NCI-H146 treated with DMSO at 0.1 percent for 48 hours (cell line): Measurements from ENCODE around the gene RNF39.

Experiments
- DNase-seq: peaks from one replicate; lab custom pipeline; 2025; ENCODE audit not compliant: unreplicated experiment; lab: John Stamatoyannopoulos, UW

The RNF39 gene

GRCh38 chr6:30020626-30021025 is 54.9 kb downstream of the RNF39 start:
- no peak for DNase-seq
